Measurements from ENCODE around the gene PLSCR1.

PLSCR1 gene, protein sequence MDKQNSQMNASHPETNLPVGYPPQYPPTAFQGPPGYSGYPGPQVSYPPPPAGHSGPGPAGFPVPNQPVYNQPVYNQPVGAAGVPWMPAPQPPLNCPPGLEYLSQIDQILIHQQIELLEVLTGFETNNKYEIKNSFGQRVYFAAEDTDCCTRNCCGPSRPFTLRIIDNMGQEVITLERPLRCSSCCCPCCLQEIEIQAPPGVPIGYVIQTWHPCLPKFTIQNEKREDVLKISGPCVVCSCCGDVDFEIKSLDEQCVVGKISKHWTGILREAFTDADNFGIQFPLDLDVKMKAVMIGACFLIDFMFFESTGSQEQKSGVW

DNA sequence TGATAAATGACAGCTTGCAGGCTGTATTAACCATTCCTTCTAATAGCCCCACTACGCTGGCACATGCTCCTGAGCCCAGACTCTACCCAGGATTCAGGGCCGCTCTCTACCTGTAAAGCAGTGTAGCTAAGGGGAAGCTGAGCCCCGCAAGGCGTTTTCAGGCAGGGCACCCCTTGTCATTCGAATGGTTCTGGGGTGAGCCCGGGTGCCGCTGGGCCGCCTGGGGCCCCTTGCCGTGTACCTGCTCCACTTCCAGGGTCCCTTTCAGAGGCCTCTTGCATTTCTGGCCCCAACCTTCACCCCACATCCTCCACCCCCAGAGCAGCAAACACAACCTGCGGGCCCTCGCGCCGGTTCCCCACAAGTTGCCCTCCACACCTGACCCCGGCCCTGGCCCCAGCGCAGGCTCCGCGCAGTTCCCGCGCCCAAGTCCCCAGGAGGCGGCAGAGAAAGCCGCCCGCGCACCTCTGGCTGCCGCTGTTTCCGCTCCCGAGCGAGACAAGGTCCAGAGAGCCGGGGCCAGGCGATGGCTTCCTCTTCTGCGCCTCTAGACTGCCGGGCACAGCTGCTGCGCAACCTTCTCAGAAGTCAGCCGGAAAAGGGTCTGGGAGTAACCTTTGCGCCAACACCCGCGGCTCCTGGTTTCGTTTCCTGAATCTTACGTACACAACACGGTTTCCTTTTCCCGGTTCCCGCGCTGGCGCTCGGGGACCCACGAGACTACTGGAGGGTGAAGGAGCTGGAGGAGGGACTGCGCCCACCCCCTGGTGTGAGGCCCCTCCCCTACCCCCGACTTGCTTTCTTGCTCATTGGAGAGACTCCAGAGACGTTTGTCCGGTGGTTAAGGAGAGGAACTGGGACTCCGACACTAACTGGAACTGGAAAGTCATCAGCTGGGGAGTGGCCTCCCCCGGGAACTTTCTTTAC lies at the start of gene PLSCR1:
Gene PLSCR1 (minus strand): TSS at position 606 of the 927 bp plus-strand sequence. CDS start 8,055 bp downstream, outside the sequence.
- Histone ChIP-seq H3K27me3 (ENCODE audit: control insufficient read depth, insufficient read depth, low read length) (no peaks in the 10 kb centered on the region), H3K9ac (ENCODE audit: low read depth, low read length) (peak within 1 kb of the TSS; percentile 82), H3K4me3 (ENCODE audit: low read depth, low read length) (peak within 1 kb of the TSS; percentile 85), H3K4me1 (ENCODE audit: control insufficient read depth, insufficient read depth, low read length) (no peaks in the 10 kb centered on the region), H3K36me3 (ENCODE audit: control insufficient read depth, insufficient read depth, low read length) (no peaks in the 10 kb centered on the region), H3K9me3 (ENCODE audit: control insufficient read depth, insufficient read depth, low read length) (peaks cover 2% of the 10 kb centered on the region)

DNA sequence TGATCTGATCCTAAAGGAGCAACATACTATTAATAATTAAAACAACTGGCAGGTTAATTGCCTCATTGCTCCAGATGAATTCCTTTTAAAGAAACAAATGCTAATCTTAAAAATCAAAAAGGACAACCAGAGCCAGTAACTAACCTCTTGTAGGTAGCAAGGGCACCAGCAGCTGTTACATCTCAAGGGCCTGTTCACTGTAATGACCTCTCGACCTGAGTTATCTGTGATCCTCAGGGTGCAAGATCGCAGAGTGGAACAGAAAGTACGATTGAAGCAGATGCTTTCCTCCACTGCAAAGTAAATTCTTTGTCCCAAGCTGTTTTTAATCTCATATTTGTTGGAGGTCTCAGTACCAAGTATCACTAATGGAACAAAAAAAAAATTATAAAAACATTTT lies 49.4 kb upstream of the PLSCR1 start:
- H3K4me1 ChIP-seq (ENCODE audit: control insufficient read depth, insufficient read depth, low read length) = no peaks in the 10 kb centered on the region
- H3K36me3 ChIP-seq (ENCODE audit: control insufficient read depth, insufficient read depth, low read length) = no peaks in the 10 kb centered on the region
- no peaks in the 10 kb centered on the region for H3K27me3 ChIP-seq (ENCODE audit: control insufficient read depth, insufficient read depth, low read length)
- H3K9ac ChIP-seq (ENCODE audit: low read depth, low read length) = no peak overlapping the region
- H3K4me3 ChIP-seq (ENCODE audit: low read depth, low read length) = no peak overlapping the region
- H3K9me3 ChIP-seq (ENCODE audit: control insufficient read depth, insufficient read depth, low read length) = no peaks in the 10 kb centered on the region

DNA sequence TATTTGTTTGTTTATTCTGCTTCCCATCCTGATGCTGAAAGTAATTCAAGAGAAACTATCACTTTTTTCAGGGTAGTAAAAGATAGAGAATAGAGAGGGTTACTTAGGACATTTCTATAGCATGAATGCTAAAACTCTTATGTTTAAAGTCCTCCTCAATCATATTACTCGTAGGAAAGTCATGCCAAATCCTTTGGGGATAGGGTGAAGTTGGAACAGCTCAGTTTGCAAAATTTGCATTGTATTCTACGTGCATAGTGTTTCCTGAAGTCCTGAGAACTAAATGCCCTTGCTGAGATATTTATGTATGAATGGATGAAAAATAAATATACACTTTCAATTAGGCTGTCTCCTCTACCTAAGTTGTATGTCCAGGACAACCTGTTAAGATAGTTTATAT lies 46.1 kb upstream of the PLSCR1 start:
- Histone ChIP-seq H3K27me3 (ENCODE audit: control insufficient read depth, insufficient read depth, low read length) (no peaks in the 10 kb centered on the region), H3K4me1 (ENCODE audit: control insufficient read depth, insufficient read depth, low read length) (no peaks in the 10 kb centered on the region), H3K36me3 (ENCODE audit: control insufficient read depth, insufficient read depth, low read length) (no peaks in the 10 kb centered on the region), H3K9ac (ENCODE audit: low read depth, low read length) (no peak overlapping the region), H3K9me3 (ENCODE audit: control insufficient read depth, insufficient read depth, low read length) (no peaks in the 10 kb centered on the region), H3K4me3 (ENCODE audit: low read depth, low read length) (no peak overlapping the region)

DNA sequence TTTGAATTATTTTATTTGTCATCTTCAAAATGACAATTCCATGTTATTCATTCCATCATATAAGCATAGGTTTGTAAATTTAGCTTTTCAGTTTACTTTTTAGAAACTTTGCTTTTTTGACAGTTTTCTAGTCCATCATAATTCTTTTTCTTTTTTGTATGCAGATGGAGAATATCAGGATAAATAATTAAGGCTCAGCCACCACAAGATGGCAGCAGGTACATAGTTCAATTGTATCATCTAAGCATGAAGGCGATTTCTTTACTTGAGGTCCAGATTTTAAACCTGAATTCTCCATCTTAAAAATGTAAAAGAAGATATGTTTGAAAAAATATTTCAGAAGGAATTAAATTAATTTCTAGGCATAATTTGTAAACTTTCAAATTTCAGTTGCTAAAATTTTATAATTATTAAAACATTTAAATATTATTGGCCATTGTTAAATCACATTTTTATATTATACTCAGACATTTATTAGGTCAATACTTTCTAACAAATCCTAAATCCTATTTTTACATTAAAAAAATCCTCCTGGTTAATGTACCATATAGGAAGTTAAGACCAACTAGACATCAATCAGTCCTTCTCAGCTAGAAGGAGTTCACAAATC lies 45.6 kb upstream of the PLSCR1 start:
- no peak overlapping the region for H3K4me3 ChIP-seq (ENCODE audit: low read depth, low read length)
- H3K27me3 ChIP-seq (ENCODE audit: control insufficient read depth, insufficient read depth, low read length) = no peaks in the 10 kb centered on the region
- no peak overlapping the region for H3K9ac ChIP-seq (ENCODE audit: low read depth, low read length)
- H3K36me3 ChIP-seq (ENCODE audit: control insufficient read depth, insufficient read depth, low read length) = no peaks in the 10 kb centered on the region
- peaks cover 2% of the 10 kb centered on the region for H3K4me1 ChIP-seq (ENCODE audit: control insufficient read depth, insufficient read depth, low read length)
- no peaks in the 10 kb centered on the region for H3K9me3 ChIP-seq (ENCODE audit: control insufficient read depth, insufficient read depth, low read length)

DNA sequence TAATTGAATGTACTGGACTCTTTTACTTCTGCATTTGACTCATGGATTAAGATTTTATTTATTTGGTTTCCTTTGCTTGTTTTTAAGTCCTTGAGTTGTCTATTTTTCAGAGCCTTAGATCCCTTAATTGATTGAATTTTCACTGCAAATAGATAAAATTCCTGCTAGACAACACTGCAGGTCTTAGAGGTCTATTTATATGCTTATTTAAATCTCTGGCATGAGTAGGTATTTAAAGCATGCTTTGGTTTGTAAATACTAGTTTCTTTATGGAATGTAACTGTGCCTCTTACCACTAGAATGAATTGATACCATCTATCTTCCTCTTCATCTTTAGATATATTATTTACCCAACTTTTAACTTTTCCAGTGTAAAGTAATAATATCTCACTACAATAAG lies 40.7 kb upstream of the PLSCR1 start:
- Histone ChIP-seq H3K9me3 (ENCODE audit: control insufficient read depth, insufficient read depth, low read length) (peaks cover 5% of the 10 kb centered on the region), H3K4me1 (ENCODE audit: control insufficient read depth, insufficient read depth, low read length) (peaks cover 4% of the 10 kb centered on the region), H3K4me3 (ENCODE audit: low read depth, low read length) (no peak overlapping the region), H3K27me3 (ENCODE audit: control insufficient read depth, insufficient read depth, low read length) (no peaks in the 10 kb centered on the region), H3K36me3 (ENCODE audit: control insufficient read depth, insufficient read depth, low read length) (no peaks in the 10 kb centered on the region), H3K9ac (ENCODE audit: low read depth, low read length) (no peak overlapping the region)

DNA sequence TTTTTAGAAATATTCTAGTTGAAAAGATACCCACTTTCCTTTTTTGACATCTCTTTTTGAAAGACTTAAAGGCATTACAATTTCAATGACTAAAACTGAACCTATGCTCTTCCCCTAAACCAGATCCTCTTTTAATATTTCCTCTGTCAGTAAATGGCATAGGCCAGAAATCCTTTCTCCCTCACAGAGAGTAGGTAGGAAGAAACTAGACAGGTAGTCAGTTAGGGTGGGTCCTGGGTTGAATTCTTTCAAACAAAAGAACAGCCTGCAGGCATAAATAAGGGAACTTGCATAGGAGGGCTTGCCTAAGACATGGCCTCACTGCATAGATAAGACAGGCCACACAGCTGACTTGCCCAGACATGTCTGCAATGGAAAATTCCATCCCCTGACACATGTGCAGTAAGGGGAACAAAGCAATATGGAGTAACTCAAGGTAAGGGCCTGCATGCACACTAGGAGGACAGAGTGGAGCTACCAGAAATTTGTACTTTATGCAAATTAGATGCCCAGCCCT lies 37.6 kb upstream of the PLSCR1 start:
- Histone ChIP-seq H3K9me3 (ENCODE audit: control insufficient read depth, insufficient read depth, low read length) (peaks cover 5% of the 10 kb centered on the region), H3K4me3 (ENCODE audit: low read depth, low read length) (peak overlapping the region; percentile 19), H3K9ac (ENCODE audit: low read depth, low read length) (no peak overlapping the region), H3K4me1 (ENCODE audit: control insufficient read depth, insufficient read depth, low read length) (peaks cover 4% of the 10 kb centered on the region), H3K36me3 (ENCODE audit: control insufficient read depth, insufficient read depth, low read length) (no peaks in the 10 kb centered on the region), H3K27me3 (ENCODE audit: control insufficient read depth, insufficient read depth, low read length) (no peaks in the 10 kb centered on the region)

DNA sequence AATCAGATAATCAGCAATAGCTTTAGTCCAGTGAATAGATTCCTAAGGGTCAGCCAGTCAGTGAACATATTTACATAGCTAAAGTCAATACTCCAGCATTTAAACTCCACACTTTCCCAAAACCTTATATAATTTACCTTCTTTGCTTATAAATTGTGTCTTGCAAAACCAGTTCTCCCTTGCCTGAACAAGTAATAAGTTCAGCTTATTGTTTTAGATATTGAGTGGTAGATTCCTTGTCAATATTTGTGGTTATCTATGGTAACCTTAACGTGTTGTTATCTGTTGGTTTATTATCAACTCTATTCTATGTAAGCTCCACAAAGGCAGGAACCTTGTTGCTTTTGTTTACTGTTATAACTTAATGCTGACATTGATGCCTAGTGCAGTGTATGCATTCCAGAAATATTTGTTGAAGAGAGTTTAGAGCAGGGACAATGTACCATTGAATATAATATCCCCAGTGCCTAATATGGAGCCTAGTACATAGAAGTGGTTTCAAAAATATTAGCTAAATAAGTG lies 36.7 kb upstream of the PLSCR1 start:
- Histone ChIP-seq H3K27me3 (ENCODE audit: control insufficient read depth, insufficient read depth, low read length) (no peaks in the 10 kb centered on the region), H3K4me1 (ENCODE audit: control insufficient read depth, insufficient read depth, low read length) (peaks cover 4% of the 10 kb centered on the region), H3K9me3 (ENCODE audit: control insufficient read depth, insufficient read depth, low read length) (peaks cover 5% of the 10 kb centered on the region), H3K4me3 (ENCODE audit: low read depth, low read length) (no peak overlapping the region), H3K9ac (ENCODE audit: low read depth, low read length) (no peak overlapping the region), H3K36me3 (ENCODE audit: control insufficient read depth, insufficient read depth, low read length) (no peaks in the 10 kb centered on the region)

DNA sequence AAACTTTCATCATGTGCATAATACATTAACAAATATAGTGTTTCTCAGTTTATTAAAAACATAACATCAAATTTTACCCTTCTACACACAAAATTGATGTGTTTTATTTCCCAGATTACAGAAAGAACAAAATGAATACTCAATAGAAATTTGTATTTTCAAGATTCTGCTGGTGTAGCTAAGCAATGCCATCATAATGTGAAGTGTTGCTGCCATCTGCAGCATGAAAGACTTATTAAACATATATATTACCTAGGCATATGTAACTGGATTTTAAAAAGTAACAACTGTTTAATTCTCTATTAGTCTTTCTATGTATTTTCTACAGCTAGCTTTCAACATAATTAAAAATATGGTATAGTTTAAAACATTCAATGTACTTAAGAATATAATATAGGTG lies 33.3 kb upstream of the PLSCR1 start:
- H3K9ac ChIP-seq (ENCODE audit: low read depth, low read length) = no peak overlapping the region
- H3K4me3 ChIP-seq (ENCODE audit: low read depth, low read length) = no peak overlapping the region
- peaks cover 5% of the 10 kb centered on the region for H3K9me3 ChIP-seq (ENCODE audit: control insufficient read depth, insufficient read depth, low read length)
- H3K36me3 ChIP-seq (ENCODE audit: control insufficient read depth, insufficient read depth, low read length) = no peaks in the 10 kb centered on the region
- H3K4me1 ChIP-seq (ENCODE audit: control insufficient read depth, insufficient read depth, low read length) = no peaks in the 10 kb centered on the region
- H3K27me3 ChIP-seq (ENCODE audit: control insufficient read depth, insufficient read depth, low read length) = no peaks in the 10 kb centered on the region

DNA sequence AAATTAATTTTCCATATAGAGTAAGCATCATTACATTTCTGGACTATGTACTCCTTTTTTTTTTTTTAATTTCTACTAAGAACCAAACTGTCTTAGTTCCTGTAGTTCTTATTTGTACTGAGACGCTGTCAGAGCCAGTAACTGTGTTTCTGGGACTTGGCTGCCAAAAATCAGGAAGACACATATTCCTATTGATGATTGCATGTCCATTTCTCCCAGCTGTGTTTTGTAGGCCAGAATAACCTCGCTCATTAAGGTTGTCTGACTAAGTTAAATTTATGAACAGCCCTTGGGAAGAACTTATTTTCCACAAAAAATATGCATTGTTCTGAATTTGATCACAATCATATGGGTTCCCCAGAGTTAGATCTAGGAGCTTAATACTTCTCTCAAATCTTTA lies 31.2 kb upstream of the PLSCR1 start:
- Histone ChIP-seq H3K9me3 (ENCODE audit: control insufficient read depth, insufficient read depth, low read length) (no peaks in the 10 kb centered on the region), H3K27me3 (ENCODE audit: control insufficient read depth, insufficient read depth, low read length) (no peaks in the 10 kb centered on the region), H3K36me3 (ENCODE audit: control insufficient read depth, insufficient read depth, low read length) (no peaks in the 10 kb centered on the region), H3K9ac (ENCODE audit: low read depth, low read length) (no peak overlapping the region), H3K4me3 (ENCODE audit: low read depth, low read length) (no peak overlapping the region), H3K4me1 (ENCODE audit: control insufficient read depth, insufficient read depth, low read length) (no peaks in the 10 kb centered on the region)

DNA sequence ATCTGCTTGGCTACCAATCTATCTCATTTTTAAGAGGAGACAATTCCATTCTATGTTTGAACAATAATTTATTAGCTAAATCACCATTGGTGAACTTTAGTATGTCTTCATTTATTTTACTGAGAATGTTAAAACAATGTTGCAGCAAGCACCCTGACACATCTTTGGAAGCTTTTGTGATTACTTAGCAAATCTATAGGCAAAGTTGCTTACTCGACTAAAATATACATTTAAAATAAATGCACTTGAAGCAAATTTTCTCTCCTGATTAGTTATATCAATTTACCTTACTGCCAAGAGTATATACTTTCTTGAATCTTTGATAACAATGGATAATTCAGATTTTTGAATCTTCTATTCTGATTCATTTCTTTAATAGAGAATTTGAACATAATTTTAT lies 29.8 kb upstream of the PLSCR1 start:
- no peaks in the 10 kb centered on the region for H3K9me3 ChIP-seq (ENCODE audit: control insufficient read depth, insufficient read depth, low read length)
- H3K27me3 ChIP-seq (ENCODE audit: control insufficient read depth, insufficient read depth, low read length) = no peaks in the 10 kb centered on the region
- H3K9ac ChIP-seq (ENCODE audit: low read depth, low read length) = no peak overlapping the region
- no peak overlapping the region for H3K4me3 ChIP-seq (ENCODE audit: low read depth, low read length)
- no peaks in the 10 kb centered on the region for H3K36me3 ChIP-seq (ENCODE audit: control insufficient read depth, insufficient read depth, low read length)
- no peaks in the 10 kb centered on the region for H3K4me1 ChIP-seq (ENCODE audit: control insufficient read depth, insufficient read depth, low read length)

DNA sequence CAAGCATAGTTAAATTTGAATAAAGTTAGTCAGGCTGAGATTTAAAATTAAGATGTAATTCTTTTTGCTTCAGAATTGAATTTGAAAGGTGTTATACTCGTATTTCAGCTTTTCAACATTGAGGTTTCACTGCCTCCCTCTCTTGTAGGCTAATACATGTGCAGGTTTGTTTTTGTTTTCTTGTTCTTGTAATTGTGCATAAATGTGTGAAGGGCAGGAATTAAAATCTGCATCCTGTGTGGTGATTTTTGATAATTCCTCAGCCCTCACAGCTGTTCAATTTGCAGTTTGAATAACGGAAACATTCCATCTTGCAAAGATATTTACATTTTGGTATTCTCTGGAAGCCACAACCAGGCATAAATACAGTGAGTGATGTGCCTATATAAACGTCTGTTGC lies 24.9 kb upstream of the PLSCR1 start:
- H3K36me3 ChIP-seq (ENCODE audit: control insufficient read depth, insufficient read depth, low read length) = no peaks in the 10 kb centered on the region

More for the DNA sequence above, 24.9 kb upstream of the PLSCR1 start:
- Histone ChIP-seq H3K9me3 (ENCODE audit: control insufficient read depth, insufficient read depth, low read length) (no peaks in the 10 kb centered on the region), H3K27me3 (ENCODE audit: control insufficient read depth, insufficient read depth, low read length) (no peaks in the 10 kb centered on the region), H3K4me3 (ENCODE audit: low read depth, low read length) (no peak overlapping the region), H3K4me1 (ENCODE audit: control insufficient read depth, insufficient read depth, low read length) (no peaks in the 10 kb centered on the region), H3K9ac (ENCODE audit: low read depth, low read length) (no peak overlapping the region)
